Measurements from ENCODE around the gene NTF3.

Gene NTF3

DNA sequence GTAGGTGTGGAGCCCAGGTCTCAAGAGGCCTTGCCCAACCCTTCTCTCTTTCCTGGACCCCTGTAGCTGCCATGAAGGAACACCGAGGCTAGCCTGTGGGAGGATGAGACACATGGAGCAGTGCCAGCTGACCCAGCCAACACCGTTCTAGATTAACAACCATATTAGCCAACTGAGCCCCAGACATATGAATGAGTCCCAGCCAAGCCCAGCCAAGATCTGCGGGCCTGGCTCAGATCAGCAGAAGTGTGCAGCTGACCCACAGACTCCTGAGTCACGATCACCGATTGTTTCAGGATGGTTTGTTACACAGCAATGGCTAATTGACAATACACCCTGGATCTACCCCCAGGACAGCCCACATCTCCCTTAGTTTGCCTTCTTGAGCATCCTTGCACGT is 82.1 kb downstream of the NTF3 start:
- no peaks in the 10 kb centered on the region for H3K79me2 ChIP-seq (ENCODE audit: control insufficient read depth, low read length)
- H3K36me3 ChIP-seq (ENCODE audit: control insufficient read depth, low read length) = no peaks in the 10 kb centered on the region
- H3K4me1 ChIP-seq (ENCODE audit: control insufficient read depth, low read length) = peaks cover 22% of the 10 kb centered on the region
- H3K27ac ChIP-seq (ENCODE audit: low read depth, low read length) = no peak overlapping the region
- H3K9me2 ChIP-seq (replicated peaks; ENCODE audit: control insufficient read depth, low read length) = no peaks in the 10 kb centered on the region
- H3F3A ChIP-seq (ENCODE audit: control insufficient read depth, insufficient read depth) = no peaks in the 10 kb centered on the region
- no peaks in the 10 kb centered on the region for H3K27me3 ChIP-seq (ENCODE audit: control insufficient read depth, low read length)
- H3K4me3 ChIP-seq (ENCODE audit: low read length) = no peak overlapping the region
- no peak overlapping the region for H3K4me2 ChIP-seq (ENCODE audit: low read length)
- no peaks in the 10 kb centered on the region for H4K20me1 ChIP-seq (ENCODE audit: control insufficient read depth, insufficient read depth, low read depth, low read length)
- H3K9me3 ChIP-seq (ENCODE audit: control insufficient read depth, insufficient read depth, low read length) = no peaks in the 10 kb centered on the region
- TF ChIP-seq EZH2phosphoT487 (IDR thresholded peaks at IDR 0.05; ENCODE audit: borderline replicate concordance, low read length) (no peak), CTCF (IDR thresholded peaks at IDR 0.05; ENCODE audit: low read depth, low read length, poor library complexity, severe bottlenecking) (no peak)

GRCh38 chr12:5514545-5514944 is 82.6 kb downstream of the NTF3 start:
- H3K79me2 ChIP-seq (ENCODE audit: control insufficient read depth, low read length) = no peaks in the 10 kb centered on the region
- H3K9me2 ChIP-seq (replicated peaks; ENCODE audit: control insufficient read depth, low read length) = no peaks in the 10 kb centered on the region
- no peak overlapping the region for H3K4me3 ChIP-seq (ENCODE audit: low read length)
- TF ChIP-seq CTCF (IDR thresholded peaks at IDR 0.05; ENCODE audit: low read depth, low read length, poor library complexity, severe bottlenecking) (no peak), EZH2phosphoT487 (IDR thresholded peaks at IDR 0.05; ENCODE audit: borderline replicate concordance, low read length) (no peak)
- no peaks in the 10 kb centered on the region for H3F3A ChIP-seq (ENCODE audit: control insufficient read depth, insufficient read depth)
- H3K4me2 ChIP-seq (ENCODE audit: low read length) = no peak overlapping the region
- H4K20me1 ChIP-seq (ENCODE audit: control insufficient read depth, insufficient read depth, low read depth, low read length) = no peaks in the 10 kb centered on the region
- H3K9me3 ChIP-seq (ENCODE audit: control insufficient read depth, insufficient read depth, low read length) = no peaks in the 10 kb centered on the region
- no peaks in the 10 kb centered on the region for H3K27me3 ChIP-seq (ENCODE audit: control insufficient read depth, low read length)
- H3K36me3 ChIP-seq (ENCODE audit: control insufficient read depth, low read length) = no peaks in the 10 kb centered on the region
- H3K4me1 ChIP-seq (ENCODE audit: control insufficient read depth, low read length) = peaks cover 20% of the 10 kb centered on the region
- H3K27ac ChIP-seq (ENCODE audit: low read depth, low read length) = no peak overlapping the region

GRCh38 chr12:5515458-5515857 is 83.5 kb downstream of the NTF3 start:
- Histone ChIP-seq H3K4me2 (ENCODE audit: low read length) (no peak overlapping the region), H3K9me3 (ENCODE audit: control insufficient read depth, insufficient read depth, low read length) (no peaks in the 10 kb centered on the region), H3K4me3 (ENCODE audit: low read length) (no peak overlapping the region), H3K79me2 (ENCODE audit: control insufficient read depth, low read length) (no peaks in the 10 kb centered on the region), H3K4me1 (ENCODE audit: control insufficient read depth, low read length) (peaks cover 15% of the 10 kb centered on the region), H3F3A (ENCODE audit: control insufficient read depth, insufficient read depth) (no peaks in the 10 kb centered on the region), H3K36me3 (ENCODE audit: control insufficient read depth, low read length) (no peaks in the 10 kb centered on the region), H4K20me1 (ENCODE audit: control insufficient read depth, insufficient read depth, low read depth, low read length) (no peaks in the 10 kb centered on the region), H3K27ac (ENCODE audit: low read depth, low read length) (no peak overlapping the region), H3K9me2 (replicated peaks; ENCODE audit: control insufficient read depth, low read length) (no peaks in the 10 kb centered on the region), H3K27me3 (ENCODE audit: control insufficient read depth, low read length) (no peaks in the 10 kb centered on the region; the same call in 1 of the 2 replicates)
- no peak for TF ChIP-seq CTCF (IDR thresholded peaks at IDR 0.05; ENCODE audit: low read depth, low read length, poor library complexity, severe bottlenecking)
- no peak for TF ChIP-seq EZH2phosphoT487 (IDR thresholded peaks at IDR 0.05; ENCODE audit: borderline replicate concordance, low read length)
